Uterus (tissue), 4 donors: ENCODE results near the gene SPINK14. TPM values are rescaled to one million over a fixed set of nuclear protein-coding genes. Genes with fewer than 3 reads are reported as not detected.

Source experiments
- DNase-seq, 2 donors: peaks; one replicate each; pipeline ENCODE4 v3.0.0-alpha.2; 2019 to 2020
- H3K27ac ChIP-seq, 2 donors: fragments of 200-600 bp; sonication (generic); 1 replicate in 1 of 2; 2 replicates in 1 of 2; pipeline ENCODE4 v1.5.1; 2016 to 2018
- H3K27me3 ChIP-seq, 2 donors: fragments of 200-600 bp; sonication (generic); one replicate each; pipeline ENCODE4 v1.5.1; 2018 to 2019; ENCODE audit warnings: control low read depth in 1 of 2
- H3K36me3 ChIP-seq, 2 donors: fragments of 200-600 bp; sonication (generic); one replicate each; pipeline ENCODE4 v1.5.1; 2019; ENCODE audit warnings: control low read depth in 1 of 2
- H3K4me1 ChIP-seq, 2 donors: fragments of 200-600 bp; sonication (generic); one replicate each; pipeline ENCODE4 v1.5.1; 2018 to 2019; ENCODE audit warnings: control low read depth in 1 of 2
- H3K4me3 ChIP-seq, 2 donors: fragments of 200-600 bp; sonication (generic); 1 replicate in 1 of 2; 2 replicates in 1 of 2; pipeline ENCODE4 v1.5.1; 2018 to 2019; ENCODE audit warnings: mild to moderate bottlenecking in 1 of 2
- H3K9me3 ChIP-seq, 2 donors: fragments of 200-600 bp; sonication (generic); one replicate each; pipeline ENCODE4 v1.5.1; 2019; ENCODE audit warnings: control low read depth in 1 of 2
- POLR2A ChIP-seq, 2 donors: fragments of 450-650 bp; IDR thresholded peaks; one replicate each; pipeline ENCODE4 v1.6.1; 2016; ENCODE audit warnings: antibody characterized with exemption in 2 of 2, mild to moderate bottlenecking in 1 of 2, moderate library complexity in 1 of 2
- intact Hi-C: fragments of 100-400 bp; cut with DNase I; formaldehyde crosslinking; loops from one replicate; pipeline ENCODE4 v1.15.1; 2023; ENCODE audit warnings: low total_unique reads
- total RNA-seq, 4 donors: library from RNA; depleted of rRNA in 3 of 4; stranded (reverse); fragments of >200 nt in 3 of 4; gene quantifications; one replicate each; pipeline versions ENCODE4 v1.1.0 to v1.2.4, GENCODE V29; 2014 to 2023
- TF ChIP-seq, protein P1 (sequence below), 4 experiments: fragments of 200-600 bp in 2 of 4; fragments of 450-650 bp in 2 of 4; sonication (generic) in 2 of 4; IDR thresholded peaks; one replicate each; pipeline ENCODE4 v1.5.1; 2016 to 2019; ENCODE audit warnings: antibody characterized with exemption in 4 of 4, mild to moderate bottlenecking in 2 of 4, moderate library complexity in 1 of 4
- donor health status: DM: yes; HTN: yes; CAD: no.

SPINK14 gene
- total RNA-seq, 4 donors from 2014 or later, result not detected

DNA sequence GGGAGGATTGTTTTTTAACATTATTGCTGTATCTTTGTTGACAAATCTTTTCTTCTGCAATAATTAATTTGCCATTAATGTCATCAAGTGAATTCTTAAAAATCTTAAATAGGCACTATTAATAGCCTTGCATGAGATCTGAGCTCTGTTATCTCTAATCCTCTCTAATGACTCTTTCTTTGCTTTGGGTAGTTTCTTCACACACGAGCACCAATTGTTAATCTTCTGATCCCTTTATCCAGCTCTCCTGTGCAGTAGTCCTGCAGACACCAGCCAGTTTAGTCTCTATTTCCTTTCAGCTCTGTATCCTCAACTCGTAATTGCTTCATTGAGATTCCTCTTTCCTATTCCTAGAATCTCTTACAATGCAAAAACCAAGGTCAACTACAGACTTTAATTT lies 8.1 kb downstream of the SPINK14 start:
- no peak for TF ChIP-seq POLR2A (IDR thresholded peaks at IDR 0.05)
- no peak for DNase-seq
- no peaks in the 10 kb centered on the region for H3K36me3 ChIP-seq
- H3K4me1 ChIP-seq, result no peaks in the 10 kb centered on the region
- H3K27me3 ChIP-seq, result no peaks in the 10 kb centered on the region
- no peak overlapping the region for H3K27ac ChIP-seq
- no peak overlapping the region for H3K4me3 ChIP-seq
- H3K9me3 ChIP-seq, result no peaks in the 10 kb centered on the region
- intact Hi-C loops, result no loop called here

DNA sequence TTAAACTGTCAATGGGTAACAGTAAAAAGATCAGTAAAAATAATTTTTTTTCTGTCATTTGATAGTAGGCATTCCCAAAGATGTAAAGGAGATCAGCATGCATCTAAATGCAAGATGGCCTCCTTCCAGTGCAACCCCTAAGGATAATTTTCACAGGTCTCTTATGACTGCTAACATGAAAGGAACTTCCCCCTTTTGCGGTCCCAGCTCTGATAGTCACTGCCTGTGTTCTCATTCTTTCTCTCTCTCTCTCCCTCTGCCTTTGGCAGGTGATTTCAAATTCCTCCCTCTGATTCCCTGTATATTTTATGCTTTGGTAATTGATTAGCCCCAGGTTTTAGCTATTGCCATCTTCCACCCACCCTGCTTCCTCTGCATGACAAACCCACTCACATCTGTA lies 8.9 kb downstream of the SPINK14 start:
- no peak for DNase-seq
- Histone ChIP-seq H3K27me3 (no peaks in the 10 kb centered on the region), H3K27ac (no peak overlapping the region), H3K4me1 (no peaks in the 10 kb centered on the region), H3K9me3 (no peaks in the 10 kb centered on the region), H3K36me3 (no peaks in the 10 kb centered on the region), H3K4me3 (no peak overlapping the region)
- intact Hi-C loops, result no loop called here
- TF ChIP-seq, protein P1, sequence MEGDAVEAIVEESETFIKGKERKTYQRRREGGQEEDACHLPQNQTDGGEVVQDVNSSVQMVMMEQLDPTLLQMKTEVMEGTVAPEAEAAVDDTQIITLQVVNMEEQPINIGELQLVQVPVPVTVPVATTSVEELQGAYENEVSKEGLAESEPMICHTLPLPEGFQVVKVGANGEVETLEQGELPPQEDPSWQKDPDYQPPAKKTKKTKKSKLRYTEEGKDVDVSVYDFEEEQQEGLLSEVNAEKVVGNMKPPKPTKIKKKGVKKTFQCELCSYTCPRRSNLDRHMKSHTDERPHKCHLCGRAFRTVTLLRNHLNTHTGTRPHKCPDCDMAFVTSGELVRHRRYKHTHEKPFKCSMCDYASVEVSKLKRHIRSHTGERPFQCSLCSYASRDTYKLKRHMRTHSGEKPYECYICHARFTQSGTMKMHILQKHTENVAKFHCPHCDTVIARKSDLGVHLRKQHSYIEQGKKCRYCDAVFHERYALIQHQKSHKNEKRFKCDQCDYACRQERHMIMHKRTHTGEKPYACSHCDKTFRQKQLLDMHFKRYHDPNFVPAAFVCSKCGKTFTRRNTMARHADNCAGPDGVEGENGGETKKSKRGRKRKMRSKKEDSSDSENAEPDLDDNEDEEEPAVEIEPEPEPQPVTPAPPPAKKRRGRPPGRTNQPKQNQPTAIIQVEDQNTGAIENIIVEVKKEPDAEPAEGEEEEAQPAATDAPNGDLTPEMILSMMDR (IDR thresholded peaks at IDR 0.05), result no peak
- TF ChIP-seq POLR2A (IDR thresholded peaks at IDR 0.05), result no peak

DNA sequence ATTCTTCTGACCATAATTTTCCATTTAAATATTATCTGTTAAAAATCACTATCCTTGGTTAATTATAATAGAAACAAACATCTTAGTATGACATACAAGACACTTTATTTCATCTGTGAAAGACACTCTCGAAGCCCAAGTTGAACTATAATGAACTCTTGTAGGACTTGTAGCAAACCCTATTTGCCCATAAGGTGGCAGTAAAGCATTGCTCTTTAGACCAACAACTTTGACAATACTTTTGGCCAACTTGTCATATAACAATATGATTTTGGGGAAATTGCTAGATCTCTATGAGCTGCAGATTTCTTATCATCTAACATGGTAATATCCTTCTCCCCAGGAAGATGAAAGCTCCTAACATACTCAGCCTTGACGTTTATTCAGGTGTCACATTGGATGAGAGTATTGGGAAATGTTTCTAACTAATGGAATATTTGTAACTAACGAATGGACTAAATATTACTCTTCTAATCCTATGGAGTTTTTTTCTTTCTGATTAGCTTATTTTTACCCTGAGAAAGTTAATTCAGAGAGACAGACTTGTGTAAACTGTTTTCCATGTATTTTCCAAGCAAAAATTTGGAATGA lies 11.0 kb downstream of the SPINK14 start:
- H3K36me3 ChIP-seq, result no peaks in the 10 kb centered on the region
- TF ChIP-seq, protein P1 (IDR thresholded peaks at IDR 0.05), result peak; percentile 23 to 57 (median 53)
- no peak for TF ChIP-seq POLR2A (IDR thresholded peaks at IDR 0.05)
- intact Hi-C loops, result no loop called here
- no peaks in the 10 kb centered on the region for H3K27me3 ChIP-seq
- no peaks in the 10 kb centered on the region for H3K9me3 ChIP-seq
- no peak overlapping the region for H3K27ac ChIP-seq
- DNase-seq, result no peak
- H3K4me3 ChIP-seq, result no peak overlapping the region
- H3K4me1 ChIP-seq, result no peaks in the 10 kb centered on the region

- TF ChIP-seq, protein P1 (IDR thresholded peaks at IDR 0.05), result no peak
- no peak for TF ChIP-seq POLR2A (IDR thresholded peaks at IDR 0.05)
Measured at GRCh38 chr5:148186248-148187003, 18.1 kb downstream of the SPINK14 start.

GRCh38 chr5:148191010-148191409 lies 22.7 kb downstream of the SPINK14 start:
- DNase-seq, result no peak
- no peak overlapping the region for H3K27ac ChIP-seq
- no peaks in the 10 kb centered on the region for H3K36me3 ChIP-seq
- intact Hi-C loops, result no loop called here
- no peaks in the 10 kb centered on the region for H3K4me1 ChIP-seq
- TF ChIP-seq POLR2A (IDR thresholded peaks at IDR 0.05), result no peak
- TF ChIP-seq, protein P1 (IDR thresholded peaks at IDR 0.05), result no peak
- no peaks in the 10 kb centered on the region for H3K9me3 ChIP-seq
- no peak overlapping the region for H3K4me3 ChIP-seq
- H3K27me3 ChIP-seq, result no peaks in the 10 kb centered on the region

More at GRCh38 chr5:148186248-148187003, 18.1 kb downstream of the SPINK14 start:
- Histone ChIP-seq H3K27ac (no peak overlapping the region), H3K27me3 (no peaks in the 10 kb centered on the region), H3K36me3 (peaks cover 0 to 3% of the 10 kb centered on the region in 2 donors), H3K4me3 (no peak overlapping the region), H3K4me1 (no peaks in the 10 kb centered on the region), H3K9me3 (no peaks in the 10 kb centered on the region)
- no peak for DNase-seq
- intact Hi-C loops, result no loop called here
